Esophagus squamous epithelium (tissue), 4 donors: ENCODE results near the gene PPP1R8.

Experiments
- POLR2A ChIP-seq, 4 donors: fragments of 450-650 bp; IDR thresholded peaks; one replicate each; pipeline ENCODE4 v1.6.1; 2017; ENCODE audit warnings: antibody characterized with exemption in 4 of 4, mild to moderate bottlenecking in 4 of 4, moderate library complexity in 3 of 4
- TF ChIP-seq, protein P1 (sequence below), 6 experiments: fragments of 450-650 bp in 4 of 6; fragments of 200-600 bp in 2 of 6; sonication (generic) in 2 of 6; IDR thresholded peaks; one replicate each; pipeline ENCODE4 v1.5.1; 2016 to 2019; ENCODE audit warnings: antibody characterized with exemption in 6 of 6, mild to moderate bottlenecking in 4 of 6, moderate library complexity in 4 of 6

DNA sequence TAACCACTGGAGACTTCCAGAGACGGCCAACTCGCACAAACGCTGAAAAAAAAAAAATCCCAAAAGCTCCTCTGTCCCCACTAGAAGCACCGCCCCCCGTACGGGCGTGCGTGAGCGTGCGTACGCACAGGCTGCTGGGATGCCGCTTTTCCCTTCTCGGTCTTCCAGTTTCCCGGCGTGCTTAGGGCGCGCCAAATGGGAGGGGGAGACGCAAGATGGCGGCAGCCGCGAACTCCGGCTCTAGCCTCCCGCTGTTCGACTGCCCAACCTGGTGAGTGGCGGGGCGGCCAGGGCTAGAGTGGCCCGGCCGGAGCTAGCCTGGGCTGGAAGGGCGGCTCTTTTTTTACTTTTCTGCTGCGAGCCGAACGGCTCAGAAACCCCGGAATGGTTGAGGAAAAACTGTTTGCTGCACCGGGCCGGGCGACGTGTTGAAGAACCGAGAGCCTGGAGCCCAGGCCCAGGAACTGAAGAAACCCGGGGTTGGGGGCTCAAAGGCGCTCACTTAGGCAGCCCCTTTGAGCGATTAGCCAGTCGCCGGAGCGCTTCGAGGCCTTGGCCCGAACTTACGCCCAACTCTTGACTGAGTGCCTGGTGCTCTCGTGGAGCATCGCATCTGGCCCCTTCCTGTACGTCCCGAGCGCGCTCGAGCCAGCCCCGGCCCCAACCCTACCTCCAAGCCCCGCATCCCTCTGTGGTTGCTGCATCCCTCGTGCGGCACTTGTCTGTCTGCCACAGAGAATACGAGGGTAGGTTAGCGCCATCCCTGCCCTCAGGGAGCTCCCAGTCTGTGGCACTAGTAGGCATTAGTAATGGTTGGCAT lies at the start of gene PPP1R8:
- TF ChIP-seq, protein P1, sequence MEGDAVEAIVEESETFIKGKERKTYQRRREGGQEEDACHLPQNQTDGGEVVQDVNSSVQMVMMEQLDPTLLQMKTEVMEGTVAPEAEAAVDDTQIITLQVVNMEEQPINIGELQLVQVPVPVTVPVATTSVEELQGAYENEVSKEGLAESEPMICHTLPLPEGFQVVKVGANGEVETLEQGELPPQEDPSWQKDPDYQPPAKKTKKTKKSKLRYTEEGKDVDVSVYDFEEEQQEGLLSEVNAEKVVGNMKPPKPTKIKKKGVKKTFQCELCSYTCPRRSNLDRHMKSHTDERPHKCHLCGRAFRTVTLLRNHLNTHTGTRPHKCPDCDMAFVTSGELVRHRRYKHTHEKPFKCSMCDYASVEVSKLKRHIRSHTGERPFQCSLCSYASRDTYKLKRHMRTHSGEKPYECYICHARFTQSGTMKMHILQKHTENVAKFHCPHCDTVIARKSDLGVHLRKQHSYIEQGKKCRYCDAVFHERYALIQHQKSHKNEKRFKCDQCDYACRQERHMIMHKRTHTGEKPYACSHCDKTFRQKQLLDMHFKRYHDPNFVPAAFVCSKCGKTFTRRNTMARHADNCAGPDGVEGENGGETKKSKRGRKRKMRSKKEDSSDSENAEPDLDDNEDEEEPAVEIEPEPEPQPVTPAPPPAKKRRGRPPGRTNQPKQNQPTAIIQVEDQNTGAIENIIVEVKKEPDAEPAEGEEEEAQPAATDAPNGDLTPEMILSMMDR (IDR thresholded peaks at IDR 0.05) = peak in 1 of 6 experiments; percentile 25
- TF ChIP-seq POLR2A (IDR thresholded peaks at IDR 0.05) = peak in 2 of 4 donors; percentile 48 to 85
